Measurements from ENCODE around the gene BTBD1. TPM values are rescaled to one million over a fixed set of nuclear protein-coding genes. Genes with fewer than 3 reads are reported as not detected.

Gene BTBD1
- total and polyA plus RNA-seq, 2 experiments from 2014 or later = 43.8 to 91.0 TPM

DNA sequence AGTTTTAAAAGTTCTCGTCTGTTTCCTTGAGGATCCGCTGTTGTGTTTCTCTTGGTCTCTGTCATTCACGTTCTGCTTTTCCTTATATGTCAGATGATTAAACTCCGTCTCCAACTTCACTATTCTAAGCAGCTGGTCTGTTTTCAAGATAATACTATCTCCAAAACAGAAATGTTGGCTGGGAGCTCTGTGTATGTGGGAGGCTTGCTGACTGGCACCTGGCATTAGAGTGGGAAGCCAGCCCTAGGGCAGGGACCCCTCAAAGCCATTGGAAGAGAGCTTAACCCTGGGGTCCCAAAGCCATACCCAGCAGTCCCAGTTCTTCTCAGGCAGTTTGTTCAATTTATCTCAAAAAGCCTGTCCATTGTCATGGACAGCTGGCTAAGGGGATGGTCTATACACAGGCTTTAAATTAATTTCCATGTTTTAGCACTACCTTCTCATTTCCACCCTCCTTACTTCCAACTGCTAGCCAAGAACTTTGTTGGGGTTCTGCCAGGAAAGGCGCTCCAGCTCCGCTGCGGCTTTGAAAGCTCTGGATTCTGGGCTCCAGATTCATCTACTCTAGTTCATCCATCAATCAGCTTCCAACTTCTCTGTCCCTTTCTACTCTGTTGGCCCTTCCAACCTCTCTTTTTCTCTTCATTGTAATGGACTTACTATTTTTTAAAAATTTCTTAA, 9.2 kb downstream of the BTBD1 start:
- no peaks in the 10 kb centered on the region for H3K9me3 ChIP-seq (ENCODE audit: low read depth)
- H3K4me2 ChIP-seq = peak overlapping the region; percentile 45
- peak; percentile 10 for DNase-seq (ENCODE audit: low spot score)
- H3K9me2 ChIP-seq (replicated peaks; ENCODE audit: insufficient read depth) = no peaks in the 10 kb centered on the region
- H3K4me1 ChIP-seq (ENCODE audit: insufficient read depth) = peaks cover 7% of the 10 kb centered on the region
- TF ChIP-seq EZH2 (IDR thresholded peaks at IDR 0.05; ENCODE audit: borderline replicate concordance) (no peak), EZH2phosphoT487 (IDR thresholded peaks at IDR 0.05; ENCODE audit: low read depth, severe bottlenecking, unreplicated experiment) (no peak)
- TF ChIP-seq, protein P1, sequence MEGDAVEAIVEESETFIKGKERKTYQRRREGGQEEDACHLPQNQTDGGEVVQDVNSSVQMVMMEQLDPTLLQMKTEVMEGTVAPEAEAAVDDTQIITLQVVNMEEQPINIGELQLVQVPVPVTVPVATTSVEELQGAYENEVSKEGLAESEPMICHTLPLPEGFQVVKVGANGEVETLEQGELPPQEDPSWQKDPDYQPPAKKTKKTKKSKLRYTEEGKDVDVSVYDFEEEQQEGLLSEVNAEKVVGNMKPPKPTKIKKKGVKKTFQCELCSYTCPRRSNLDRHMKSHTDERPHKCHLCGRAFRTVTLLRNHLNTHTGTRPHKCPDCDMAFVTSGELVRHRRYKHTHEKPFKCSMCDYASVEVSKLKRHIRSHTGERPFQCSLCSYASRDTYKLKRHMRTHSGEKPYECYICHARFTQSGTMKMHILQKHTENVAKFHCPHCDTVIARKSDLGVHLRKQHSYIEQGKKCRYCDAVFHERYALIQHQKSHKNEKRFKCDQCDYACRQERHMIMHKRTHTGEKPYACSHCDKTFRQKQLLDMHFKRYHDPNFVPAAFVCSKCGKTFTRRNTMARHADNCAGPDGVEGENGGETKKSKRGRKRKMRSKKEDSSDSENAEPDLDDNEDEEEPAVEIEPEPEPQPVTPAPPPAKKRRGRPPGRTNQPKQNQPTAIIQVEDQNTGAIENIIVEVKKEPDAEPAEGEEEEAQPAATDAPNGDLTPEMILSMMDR (IDR thresholded peaks at IDR 0.05; ENCODE audit: poor library complexity) = no peak
- H3K36me3 ChIP-seq (replicated peaks; ENCODE audit: insufficient read depth, low read depth) = no peaks in the 10 kb centered on the region
- H3K27ac ChIP-seq = no peak overlapping the region
- 80% methylated on average over 7 of the region's 7 CpGs for WGBS (ENCODE audit: low lambda C conversion rate, missing lambda C conversion rate)
- H2AFZ ChIP-seq = no peak overlapping the region
- no peaks in the 10 kb centered on the region for H3K27me3 ChIP-seq
- H4K20me1 ChIP-seq (ENCODE audit: insufficient read depth, poor library complexity, severe bottlenecking) = peaks cover 36% of the 10 kb centered on the region
- H3K79me2 ChIP-seq = peaks cover 82% of the 10 kb centered on the region
- H3K4me3 ChIP-seq = no peak overlapping the region

DNA sequence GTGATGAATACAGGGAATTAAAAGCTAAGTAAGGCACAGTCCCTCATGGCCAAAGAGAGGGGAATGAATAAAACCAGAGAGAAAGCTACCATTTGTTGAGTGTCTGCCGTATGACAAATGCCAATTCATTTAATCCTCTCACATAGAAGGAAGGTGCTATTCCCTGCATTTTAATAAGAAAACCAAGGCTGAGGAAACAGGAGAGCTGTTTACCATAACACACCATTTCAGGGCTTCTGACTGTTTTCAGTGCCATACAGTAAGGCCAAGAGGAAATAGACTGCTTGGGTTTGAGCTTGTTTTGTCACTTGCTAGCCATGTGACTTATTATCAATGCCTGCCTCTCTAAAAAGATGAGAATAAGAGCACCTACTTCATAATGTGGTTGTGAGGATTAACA, 10.1 kb downstream of the BTBD1 start:
- H4K20me1 ChIP-seq (ENCODE audit: insufficient read depth, poor library complexity, severe bottlenecking) = peaks cover 34% of the 10 kb centered on the region

DNA sequence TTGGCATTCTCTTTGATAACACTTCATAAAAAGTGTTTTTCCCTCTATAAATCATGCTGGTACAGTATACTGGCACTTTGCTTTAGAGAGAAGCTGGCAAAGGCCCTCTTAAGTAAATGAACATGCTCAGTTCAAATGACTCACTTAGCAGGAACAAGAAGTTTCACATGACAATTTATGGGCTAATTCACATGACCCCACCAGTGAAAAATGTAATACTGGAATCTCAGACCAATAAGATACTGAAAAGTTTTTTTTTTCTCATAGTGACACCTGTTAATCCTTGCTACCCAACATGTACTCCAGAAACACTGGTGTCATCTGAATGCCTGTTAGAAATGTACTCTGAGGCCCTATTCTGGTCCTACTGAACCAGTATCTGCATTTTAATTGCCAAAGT, 13.9 kb downstream of the BTBD1 start:
- Histone ChIP-seq H3K27me3 (no peaks in the 10 kb centered on the region), H3K4me3 (no peak overlapping the region), H3K79me2 (peaks cover 63% of the 10 kb centered on the region), H3K9me3 (ENCODE audit: low read depth) (no peaks in the 10 kb centered on the region), H3K4me1 (ENCODE audit: insufficient read depth) (no peaks in the 10 kb centered on the region), H3K27ac (peak overlapping the region; percentile 43), H3K9me2 (replicated peaks; ENCODE audit: insufficient read depth) (no peaks in the 10 kb centered on the region), H2AFZ (no peak overlapping the region), H4K20me1 (ENCODE audit: insufficient read depth, poor library complexity, severe bottlenecking) (peaks cover 16% of the 10 kb centered on the region), H3K4me2 (no peak overlapping the region), H3K36me3 (replicated peaks; ENCODE audit: insufficient read depth, low read depth) (no peaks in the 10 kb centered on the region)
- TF ChIP-seq EZH2phosphoT487 (IDR thresholded peaks at IDR 0.05; ENCODE audit: low read depth, severe bottlenecking, unreplicated experiment) (no peak), EZH2 (IDR thresholded peaks at IDR 0.05; ENCODE audit: borderline replicate concordance) (no peak)
- TF ChIP-seq, protein P1 (IDR thresholded peaks at IDR 0.05; ENCODE audit: poor library complexity) = no peak
- peak; percentile 29 for DNase-seq (ENCODE audit: low spot score)

More for the DNA sequence above, 10.1 kb downstream of the BTBD1 start:
- H3K79me2 ChIP-seq = peaks cover 78% of the 10 kb centered on the region
- H3K4me2 ChIP-seq = no peak overlapping the region
- no peak for DNase-seq (ENCODE audit: low spot score)
- peaks cover under 1% of the 10 kb centered on the region for H3K4me1 ChIP-seq (ENCODE audit: insufficient read depth)
- H3K4me3 ChIP-seq = no peak overlapping the region
- H3K9me2 ChIP-seq (replicated peaks; ENCODE audit: insufficient read depth) = no peaks in the 10 kb centered on the region
- H3K27me3 ChIP-seq = no peaks in the 10 kb centered on the region
- H3K27ac ChIP-seq = no peak overlapping the region
- WGBS (ENCODE audit: low lambda C conversion rate, missing lambda C conversion rate) = 92% methylated on average over 1 of the region's 1 CpG
- TF ChIP-seq EZH2 (IDR thresholded peaks at IDR 0.05; ENCODE audit: borderline replicate concordance) (no peak), EZH2phosphoT487 (IDR thresholded peaks at IDR 0.05; ENCODE audit: low read depth, severe bottlenecking, unreplicated experiment) (no peak)
- TF ChIP-seq, protein P1 (IDR thresholded peaks at IDR 0.05; ENCODE audit: poor library complexity) = no peak
- no peaks in the 10 kb centered on the region for H3K36me3 ChIP-seq (replicated peaks; ENCODE audit: insufficient read depth, low read depth)
- H2AFZ ChIP-seq = no peak overlapping the region
- H3K9me3 ChIP-seq (ENCODE audit: low read depth) = no peaks in the 10 kb centered on the region

All from hepatocyte (in vitro differentiated cells).